Measurements from ENCODE around the gene LPXN. TPM values are rescaled to one million over a fixed set of nuclear protein-coding genes. Genes with fewer than 3 reads are reported as not detected.
A peak's percentile ranks its signal among the peaks of the same experiment; 100 is the strongest.

The LPXN gene
- total and polyA plus RNA-seq, 10 donors, result 50.8 to 83.7 (median 65.5) TPM

DNA sequence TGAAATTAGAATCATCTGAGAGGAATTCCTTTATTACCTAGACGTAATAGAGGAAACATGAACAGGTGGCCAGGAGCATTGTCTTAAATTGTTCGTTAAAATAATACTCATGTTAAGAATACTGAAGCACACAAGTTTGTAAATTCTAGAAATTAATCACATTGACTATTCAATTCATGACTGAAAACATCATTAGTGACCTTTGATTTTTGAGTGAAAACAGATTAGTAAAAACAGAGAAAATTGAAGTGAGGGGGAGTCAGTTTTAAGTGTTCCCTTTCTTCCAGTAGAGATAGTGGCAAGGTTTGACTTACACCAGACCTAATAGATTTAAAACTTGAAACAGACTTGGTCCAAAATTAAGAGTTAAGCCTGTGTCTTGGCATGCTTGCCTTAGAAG, 4.7 kb upstream of the LPXN start:
- peak overlapping the region; percentile 98 to 100 (median 100) for H3K27ac ChIP-seq
- H3K27me3 ChIP-seq (replicated peaks in 1 of 7), result no peaks in the 10 kb centered on the region
- H3K4me1 ChIP-seq, result peaks cover 47 to 80% (median 76%) of the 10 kb centered on the region in 6 donors
- peaks cover 0 to 16% (median 0%) of the 10 kb centered on the region in 6 donors for H3K36me3 ChIP-seq
- H3K9me3 ChIP-seq, result no peaks in the 10 kb centered on the region
- 4 to 10% (median 4%) methylated on average over 2 of the region's 2 CpGs for WGBS, 5 donors
- H3K4me3 ChIP-seq, result peak overlapping the region in 7 of 8 donors; percentile 81 to 99 (median 95)
- no peak for TF ChIP-seq POLR2A (IDR thresholded peaks at IDR 0.05)
- TF ChIP-seq, protein P1, sequence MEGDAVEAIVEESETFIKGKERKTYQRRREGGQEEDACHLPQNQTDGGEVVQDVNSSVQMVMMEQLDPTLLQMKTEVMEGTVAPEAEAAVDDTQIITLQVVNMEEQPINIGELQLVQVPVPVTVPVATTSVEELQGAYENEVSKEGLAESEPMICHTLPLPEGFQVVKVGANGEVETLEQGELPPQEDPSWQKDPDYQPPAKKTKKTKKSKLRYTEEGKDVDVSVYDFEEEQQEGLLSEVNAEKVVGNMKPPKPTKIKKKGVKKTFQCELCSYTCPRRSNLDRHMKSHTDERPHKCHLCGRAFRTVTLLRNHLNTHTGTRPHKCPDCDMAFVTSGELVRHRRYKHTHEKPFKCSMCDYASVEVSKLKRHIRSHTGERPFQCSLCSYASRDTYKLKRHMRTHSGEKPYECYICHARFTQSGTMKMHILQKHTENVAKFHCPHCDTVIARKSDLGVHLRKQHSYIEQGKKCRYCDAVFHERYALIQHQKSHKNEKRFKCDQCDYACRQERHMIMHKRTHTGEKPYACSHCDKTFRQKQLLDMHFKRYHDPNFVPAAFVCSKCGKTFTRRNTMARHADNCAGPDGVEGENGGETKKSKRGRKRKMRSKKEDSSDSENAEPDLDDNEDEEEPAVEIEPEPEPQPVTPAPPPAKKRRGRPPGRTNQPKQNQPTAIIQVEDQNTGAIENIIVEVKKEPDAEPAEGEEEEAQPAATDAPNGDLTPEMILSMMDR (IDR thresholded peaks at IDR 0.05 in 8 of 11, conservative IDR thresholded peaks at IDR 0.05 in 3 of 11), result no peak
- no peak for TF ChIP-seq POLR2AphosphoS5 (IDR thresholded peaks at IDR 0.05)
- no peak for DNase-seq
- intact Hi-C loops (cut with DNase I; ENCODE audit: low total_unique reads), result no loop called here

DNA sequence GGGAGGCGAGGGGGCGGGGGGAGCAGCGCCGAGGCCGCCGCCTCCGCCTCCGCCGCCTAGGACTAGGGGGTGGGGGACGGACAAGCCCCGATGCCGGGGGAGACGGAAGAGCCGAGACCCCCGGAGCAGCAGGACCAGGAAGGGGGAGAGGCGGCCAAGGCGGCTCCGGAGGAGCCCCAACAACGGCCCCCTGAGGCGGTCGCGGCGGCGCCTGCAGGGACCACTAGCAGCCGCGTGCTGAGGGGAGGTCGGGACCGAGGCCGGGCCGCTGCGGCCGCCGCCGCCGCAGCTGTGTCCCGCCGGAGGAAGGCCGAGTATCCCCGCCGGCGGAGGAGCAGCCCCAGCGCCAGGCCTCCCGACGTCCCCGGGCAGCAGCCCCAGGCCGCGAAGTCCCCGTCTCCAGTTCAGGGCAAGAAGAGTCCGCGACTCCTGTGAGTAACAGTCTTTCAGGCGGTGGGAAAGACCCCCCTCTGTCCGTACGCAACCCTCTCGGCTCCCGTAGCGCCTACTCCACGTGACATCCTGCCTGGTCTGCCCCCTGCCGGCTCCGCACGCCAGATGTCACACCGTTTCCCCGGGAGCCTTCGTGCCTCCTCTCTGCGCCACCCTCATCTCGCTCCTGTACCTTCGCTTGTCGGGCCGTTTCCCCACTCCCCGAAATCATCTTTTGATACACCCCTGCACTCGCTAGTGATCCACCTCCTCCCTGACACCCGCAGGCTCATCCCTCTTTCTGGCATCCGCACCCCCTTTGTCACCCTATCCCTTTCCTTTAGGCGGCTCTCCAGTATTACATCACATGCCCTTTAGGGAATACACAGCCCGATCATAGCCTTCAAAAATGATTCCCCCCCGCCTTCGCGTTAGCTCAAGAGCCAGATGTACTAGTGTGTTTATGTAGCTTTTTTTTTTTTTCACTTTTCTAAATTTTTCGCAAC, 3.8 kb upstream of the LPXN start:
- peaks cover 47 to 80% (median 76%) of the 10 kb centered on the region in 6 donors for H3K4me1 ChIP-seq
- H3K4me3 ChIP-seq, result peak overlapping the region; percentile 81 to 99 (median 94)
- peak in 2 of 3 donors; percentile 32 to 69 for TF ChIP-seq POLR2A (IDR thresholded peaks at IDR 0.05)
- peak; percentile 96 for TF ChIP-seq POLR2AphosphoS5 (IDR thresholded peaks at IDR 0.05)
- TF ChIP-seq, protein P1 (IDR thresholded peaks at IDR 0.05 in 8 of 11, conservative IDR thresholded peaks at IDR 0.05 in 3 of 11), result peak; percentile 80 to 99 (median 92)
- intact Hi-C loops (cut with DNase I; ENCODE audit: low total_unique reads), result no loop called here
- H3K27me3 ChIP-seq (replicated peaks in 1 of 7), result no peaks in the 10 kb centered on the region
- WGBS, 5 donors, result 0 to 1% (median 1%) methylated on average over 29 to 78 of the region's 78 CpGs
- peaks cover 0 to 8% (median 0%) of the 10 kb centered on the region in 6 donors for H3K36me3 ChIP-seq
- peak overlapping the region; percentile 98 to 100 (median 100) for H3K27ac ChIP-seq
- DNase-seq, result peak; percentile 97
- H3K9me3 ChIP-seq, result no peaks in the 10 kb centered on the region

GRCh38 chr11:58578635-58579191, 3.1 kb upstream of the LPXN start, which contains the start of gene ZFP91:
ZFP91 (plus strand) TSS chr11:58579063; CDS start chr11:58579282, 219 bp downstream.
- peaks cover 46 to 80% (median 76%) of the 10 kb centered on the region in 6 donors for H3K4me1 ChIP-seq
- peak within 1 kb of the TSS; percentile 81 to 99 (median 94) for H3K4me3 ChIP-seq
- 0 to 1% (median 0%) methylated on average over 19 to 51 of the region's 51 CpGs for WGBS, 5 donors
- TF ChIP-seq, protein P1 (IDR thresholded peaks at IDR 0.05 in 8 of 11, conservative IDR thresholded peaks at IDR 0.05 in 3 of 11), result peak in 1 of 11 experiments; percentile 1
- TF ChIP-seq POLR2AphosphoS5 (IDR thresholded peaks at IDR 0.05) (peak; percentile 90 to 93 (median 93)), POLR2A (IDR thresholded peaks at IDR 0.05) (peak in 1 of 3 donors; percentile 50)
- no peaks in the 10 kb centered on the region for H3K9me3 ChIP-seq
- H3K36me3 ChIP-seq, result peaks cover 0 to 8% (median 0%) of the 10 kb centered on the region in 6 donors
- H3K27me3 ChIP-seq (replicated peaks in 1 of 7), result no peaks in the 10 kb centered on the region
- intact Hi-C loops (cut with DNase I; ENCODE audit: low total_unique reads), result no loop called here
- H3K27ac ChIP-seq, result peak within 1 kb of the TSS; percentile 98 to 100 (median 100)
- peak; percentile 97 for DNase-seq

All from spleen (tissue), 11 donors.